HepG2 (cell line): ENCODE measurements around the gene RAB39A. TPM values are rescaled to one million over a fixed set of nuclear protein-coding genes. Genes with fewer than 3 reads are reported as not detected.

Experiments
- ZFP82 ChIP-seq: sonication (generic); formaldehyde crosslinking; IDR thresholded peaks from 2 replicates; pipeline ENCODE4 v1.5.1; 2020; ENCODE audit warnings: mild to moderate bottlenecking, missing genetic modification reagents, borderline replicate concordance
- ZNF138 ChIP-seq: sonication (generic); formaldehyde crosslinking; IDR thresholded peaks from 2 replicates; pipeline ENCODE4 v1.5.0; 2020; ENCODE audit warnings: mild to moderate bottlenecking, low read depth, missing genetic modification reagents
- ZNF407 ChIP-seq: sonication (generic); formaldehyde crosslinking; IDR thresholded peaks from one replicate; pipeline ENCODE4 v1.5.1; 2020; ENCODE audit warnings: mild to moderate bottlenecking, missing genetic modification reagents; ENCODE audit errors: not compliant biosample characterization
- ZNF639 ChIP-seq: conservative IDR thresholded peaks from 2 replicates; pipeline ENCODE4 v1.6.1; 2018; ENCODE audit warnings: missing genetic modification reagents
- ZNF790 ChIP-seq: sonication (generic); formaldehyde crosslinking; IDR thresholded peaks from 2 replicates; pipeline ENCODE4 v1.8.0; 2022; ENCODE audit warnings: missing genetic modification reagents, mild to moderate bottlenecking, borderline replicate concordance
- polyA plus RNA-seq, 8 experiments: library from polyadenylated mRNA; depleted of rRNA in 3 of 8; stranded (reverse) in 7 of 8; unstranded in 1 of 8; fragments of >200 nt; fragmentation: Illumina TruSeq in 4 of 8; extraction: Trizol in 4 of 8; gene quantifications; 2 replicates each; pipeline versions ENCODE4 v1.2.1 to v1.2.3, GENCODE V29; 2011 to 2016; ENCODE audit warnings: low read depth in 4 of 8, missing spikeins in 1 of 8, mixed read lengths in 1 of 8; ENCODE audit not compliant: insufficient read depth in 1 of 8
- total RNA-seq, 5 experiments: library from RNA; depleted of rRNA; stranded (reverse); fragments of >200 nt; fragmentation: Illumina TruSeq; extraction: Trizol; gene quantifications; 2 replicates each; pipeline ENCODE4 v1.2.3, GENCODE V29; 2016; ENCODE audit warnings: low read depth in 1 of 5
- TF ChIP-seq, protein P1 (sequence below): sonication (generic); formaldehyde crosslinking; IDR thresholded peaks from 2 replicates; pipeline ENCODE4 v1.4.0; 2020; ENCODE audit warnings: missing genetic modification reagents, borderline replicate concordance
- TF ChIP-seq, protein P2 (sequence below): sonication (generic); formaldehyde crosslinking; IDR thresholded peaks from 2 replicates; pipeline ENCODE4 v1.5.0; 2020; ENCODE audit warnings: mild to moderate bottlenecking, missing genetic modification reagents, borderline replicate concordance

Gene RAB39A
- total and polyA plus RNA-seq, 2 of the 13 experiments (the other 11 are each of a cell fraction or from before 2014, with no cell fraction given) = not detected

- no peak for TF ChIP-seq ZFP82
- TF ChIP-seq ZNF138 (CRISPR knock-in tag) = no peak
- no peak for TF ChIP-seq ZNF790 (CRISPR knock-in tag)
- no peak for TF ChIP-seq ZNF407 (CRISPR knock-in tag)
- TF ChIP-seq, protein P1, sequence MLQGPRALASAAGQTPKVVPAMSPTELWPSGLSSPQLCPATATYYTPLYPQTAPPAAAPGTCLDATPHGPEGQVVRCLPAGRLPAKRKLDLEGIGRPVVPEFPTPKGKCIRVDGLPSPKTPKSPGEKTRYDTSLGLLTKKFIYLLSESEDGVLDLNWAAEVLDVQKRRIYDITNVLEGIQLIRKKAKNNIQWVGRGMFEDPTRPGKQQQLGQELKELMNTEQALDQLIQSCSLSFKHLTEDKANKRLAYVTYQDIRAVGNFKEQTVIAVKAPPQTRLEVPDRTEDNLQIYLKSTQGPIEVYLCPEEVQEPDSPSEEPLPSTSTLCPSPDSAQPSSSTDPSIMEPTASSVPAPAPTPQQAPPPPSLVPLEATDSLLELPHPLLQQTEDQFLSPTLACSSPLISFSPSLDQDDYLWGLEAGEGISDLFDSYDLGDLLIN = no peak
- TF ChIP-seq, protein P2, sequence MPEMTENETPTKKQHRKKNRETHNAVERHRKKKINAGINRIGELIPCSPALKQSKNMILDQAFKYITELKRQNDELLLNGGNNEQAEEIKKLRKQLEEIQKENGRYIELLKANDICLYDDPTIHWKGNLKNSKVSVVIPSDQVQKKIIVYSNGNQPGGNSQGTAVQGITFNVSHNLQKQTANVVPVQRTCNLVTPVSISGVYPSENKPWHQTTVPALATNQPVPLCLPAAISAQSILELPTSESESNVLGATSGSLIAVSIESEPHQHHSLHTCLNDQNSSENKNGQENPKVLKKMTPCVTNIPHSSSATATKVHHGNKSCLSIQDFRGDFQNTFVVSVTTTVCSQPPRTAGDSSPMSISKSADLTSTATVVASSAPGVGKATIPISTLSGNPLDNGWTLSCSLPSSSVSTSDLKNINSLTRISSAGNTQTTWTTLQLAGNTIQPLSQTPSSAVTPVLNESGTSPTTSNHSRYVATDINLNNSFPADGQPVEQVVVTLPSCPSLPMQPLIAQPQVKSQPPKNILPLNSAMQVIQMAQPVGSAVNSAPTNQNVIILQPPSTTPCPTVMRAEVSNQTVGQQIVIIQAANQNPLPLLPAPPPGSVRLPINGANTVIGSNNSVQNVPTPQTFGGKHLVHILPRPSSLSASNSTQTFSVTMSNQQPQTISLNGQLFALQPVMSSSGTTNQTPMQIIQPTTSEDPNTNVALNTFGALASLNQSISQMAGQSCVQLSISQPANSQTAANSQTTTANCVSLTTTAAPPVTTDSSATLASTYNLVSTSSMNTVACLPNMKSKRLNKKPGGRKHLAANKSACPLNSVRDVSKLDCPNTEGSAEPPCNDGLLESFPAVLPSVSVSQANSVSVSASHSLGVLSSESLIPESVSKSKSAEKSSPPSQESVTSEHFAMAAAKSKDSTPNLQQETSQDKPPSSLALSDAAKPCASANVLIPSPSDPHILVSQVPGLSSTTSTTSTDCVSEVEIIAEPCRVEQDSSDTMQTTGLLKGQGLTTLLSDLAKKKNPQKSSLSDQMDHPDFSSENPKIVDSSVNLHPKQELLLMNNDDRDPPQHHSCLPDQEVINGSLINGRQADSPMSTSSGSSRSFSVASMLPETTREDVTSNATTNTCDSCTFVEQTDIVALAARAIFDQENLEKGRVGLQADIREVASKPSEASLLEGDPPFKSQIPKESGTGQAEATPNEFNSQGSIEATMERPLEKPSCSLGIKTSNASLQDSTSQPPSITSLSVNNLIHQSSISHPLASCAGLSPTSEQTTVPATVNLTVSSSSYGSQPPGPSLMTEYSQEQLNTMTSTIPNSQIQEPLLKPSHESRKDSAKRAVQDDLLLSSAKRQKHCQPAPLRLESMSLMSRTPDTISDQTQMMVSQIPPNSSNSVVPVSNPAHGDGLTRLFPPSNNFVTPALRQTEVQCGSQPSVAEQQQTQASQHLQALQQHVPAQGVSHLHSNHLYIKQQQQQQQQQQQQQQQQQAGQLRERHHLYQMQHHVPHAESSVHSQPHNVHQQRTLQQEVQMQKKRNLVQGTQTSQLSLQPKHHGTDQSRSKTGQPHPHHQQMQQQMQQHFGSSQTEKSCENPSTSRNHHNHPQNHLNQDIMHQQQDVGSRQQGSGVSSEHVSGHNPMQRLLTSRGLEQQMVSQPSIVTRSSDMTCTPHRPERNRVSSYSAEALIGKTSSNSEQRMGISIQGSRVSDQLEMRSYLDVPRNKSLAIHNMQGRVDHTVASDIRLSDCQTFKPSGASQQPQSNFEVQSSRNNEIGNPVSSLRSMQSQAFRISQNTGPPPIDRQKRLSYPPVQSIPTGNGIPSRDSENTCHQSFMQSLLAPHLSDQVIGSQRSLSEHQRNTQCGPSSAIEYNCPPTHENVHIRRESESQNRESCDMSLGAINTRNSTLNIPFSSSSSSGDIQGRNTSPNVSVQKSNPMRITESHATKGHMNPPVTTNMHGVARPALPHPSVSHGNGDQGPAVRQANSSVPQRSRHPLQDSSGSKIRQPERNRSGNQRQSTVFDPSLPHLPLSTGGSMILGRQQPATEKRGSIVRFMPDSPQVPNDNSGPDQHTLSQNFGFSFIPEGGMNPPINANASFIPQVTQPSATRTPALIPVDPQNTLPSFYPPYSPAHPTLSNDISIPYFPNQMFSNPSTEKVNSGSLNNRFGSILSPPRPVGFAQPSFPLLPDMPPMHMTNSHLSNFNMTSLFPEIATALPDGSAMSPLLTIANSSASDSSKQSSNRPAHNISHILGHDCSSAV (CRISPR knock-in tag) = no peak
- 0 out of 2 replicates have a peak, but pooled peaks have one; percentile 3 for TF ChIP-seq ZNF639 (CRISPR knock-in tag)
Observed at GRCh38 chr11:108009497-108010370, 81.5 kb downstream of the RAB39A start (continued).
